Stimulated activated CD8-positive, alpha-beta memory T cell treated with anti-CD3 and anti-CD28 coated beads, Interleukin-4, amount 100 ng/mL, for 1 hour (primary cell): Measurements from ENCODE around the gene GP2.
"Not testable (repeated sequence)": the region's sequence is repeated elsewhere in the genome, so short reads cannot be mapped to it uniquely, and the experiment has no call there.

Source experiments
- DNase-seq, 2 donors: peaks; one replicate each; pipeline ENCODE4 v3.0.0-alpha.2; 2020; ENCODE audit warnings: low read depth in 2 of 2, low spot score in 1 of 2

Gene GP2

GRCh38 chr16:20326321-20326720 lies 992 bp downstream of the GP2 start:
- DNase-seq, result no peak

GRCh38 chr16:20325005-20325404 lies 2.3 kb downstream of the GP2 start:
- DNase-seq, result no peak

- DNase-seq, result no peak
Measured at GRCh38 chr16:20323591-20324117, 3.7 kb downstream of the GP2 start.

GRCh38 chr16:20322696-20323095 lies 4.6 kb downstream of the GP2 start:
- no peak for DNase-seq

GRCh38 chr16:20321671-20322070 lies 5.6 kb downstream of the GP2 start:
- no peak for DNase-seq

- DNase-seq, result not testable (repeated sequence)
Measured at GRCh38 chr16:20321051-20321450, 6.3 kb downstream of the GP2 start.

- DNase-seq, result no peak
Measured at GRCh38 chr16:20320592-20320991, 6.7 kb downstream of the GP2 start.

- no peak for DNase-seq
Measured at GRCh38 chr16:20320178-20320577, 7.1 kb downstream of the GP2 start.

GRCh38 chr16:20319406-20319805 lies 7.9 kb downstream of the GP2 start:
- no peak for DNase-seq

- DNase-seq, result no peak
Measured at GRCh38 chr16:20318437-20318836, 8.9 kb downstream of the GP2 start.

GRCh38 chr16:20318006-20318405 lies 9.3 kb downstream of the GP2 start:
- DNase-seq, result no peak

- no peak for DNase-seq
Measured at GRCh38 chr16:20317117-20317516, 10.2 kb downstream of the GP2 start.

- no peak for DNase-seq
Measured at GRCh38 chr16:20316715-20317114, 10.6 kb downstream of the GP2 start.

GRCh38 chr16:20315764-20316163 lies 11.5 kb downstream of the GP2 start:
- no peak for DNase-seq

GRCh38 chr16:20314575-20314974 lies 12.7 kb downstream of the GP2 start:
- DNase-seq, result no peak

- DNase-seq, result no peak
Measured at GRCh38 chr16:20313741-20314140, 13.6 kb downstream of the GP2 start.

GRCh38 chr16:20312536-20313095 lies 14.7 kb downstream of the GP2 start:
- not testable (repeated sequence) for DNase-seq

GRCh38 chr16:20311548-20311947 lies 15.8 kb downstream of the GP2 start:
- no peak for DNase-seq

- no peak for DNase-seq
Measured at GRCh38 chr16:20310421-20311395, 16.6 kb downstream of the GP2 start.

GRCh38 chr16:20309786-20310185 lies 17.5 kb downstream of the GP2 start:
- DNase-seq, result no peak

- DNase-seq, result no peak
Measured at GRCh38 chr16:20308801-20309590, 18.3 kb downstream of the GP2 start.

- DNase-seq, result no peak
Measured at GRCh38 chr16:20308266-20308665, 19.0 kb downstream of the GP2 start.
